OCI-LY1 (cell line): Measurements from ENCODE around the gene CYTL1.

Source experiments
- H2AFZ ChIP-seq: fragments of 200-600 bp; sonication (generic), shearing (Covaris generic); 2 replicates; pipeline ENCODE4 v1.6.0; 2014; ENCODE audit warnings: antibody characterized with exemption, mild to moderate bottlenecking, low read length
- H3F3A ChIP-seq: fragments of 200-600 bp; sonication (generic), shearing (Covaris generic); 2 replicates; pipeline ENCODE4 v1.6.0; 2014; ENCODE audit warnings: mild to moderate bottlenecking, antibody characterized with exemption, low read length, moderate library complexity; ENCODE audit not compliant: insufficient read depth
- H3K27ac ChIP-seq: fragments of 200-600 bp; sonication (generic); 2 replicates; pipeline ENCODE4 v1.5.1; 2014; ENCODE audit warnings: low read length, mixed run types, mild to moderate bottlenecking, low read depth; ENCODE audit not compliant: poor library complexity, severe bottlenecking
- H3K27me3 ChIP-seq: fragments of 200-600 bp; sonication (generic); 2 replicates; pipeline ENCODE4 v1.6.0; 2014; ENCODE audit warnings: antibody characterized with exemption, mild to moderate bottlenecking, low read length, moderate library complexity; ENCODE audit not compliant: insufficient read depth
- H3K36me3 ChIP-seq: fragments of 200-600 bp; sonication (generic); 2 replicates; pipeline ENCODE4 v1.6.1; 2014; ENCODE audit warnings: mild to moderate bottlenecking, antibody characterized with exemption, low read length, moderate library complexity, mixed read lengths; ENCODE audit not compliant: insufficient read depth
- H3K4me1 ChIP-seq: fragments of 200-600 bp; sonication (generic); 2 replicates; pipeline ENCODE4 v1.5.1; 2014; ENCODE audit warnings: mild to moderate bottlenecking, low read length, moderate library complexity; ENCODE audit not compliant: insufficient read depth, severe bottlenecking
- H3K4me2 ChIP-seq: fragments of 200-600 bp; sonication (generic), shearing (Covaris generic); 2 replicates; pipeline ENCODE4 v1.6.1; 2014; ENCODE audit warnings: low read length
- H3K4me3 ChIP-seq: fragments of 200-600 bp; sonication (generic); 2 replicates; pipeline ENCODE4 v1.5.1; 2014; ENCODE audit warnings: low read length, low read depth, mild to moderate bottlenecking, mixed read lengths; ENCODE audit not compliant: poor library complexity, severe bottlenecking
- H3K79me2 ChIP-seq: fragments of 200-600 bp; shearing (Covaris generic); 2 replicates; pipeline ENCODE4 v1.6.1; 2016; ENCODE audit warnings: mixed run types, low read length, mixed read lengths; ENCODE audit not compliant: insufficient read depth
- H3K9ac ChIP-seq: fragments of 200-600 bp; sonication (generic), shearing (Covaris generic); 2 replicates; pipeline ENCODE4 v1.6.1; 2014; ENCODE audit warnings: mild to moderate bottlenecking, low read length, mixed read lengths
- H3K9me2 ChIP-seq: fragments of 200-600 bp; sonication (generic), shearing (Covaris generic); 2 replicates; pipeline ENCODE4 v1.6.1; 2014; ENCODE audit warnings: low read depth, mild to moderate bottlenecking, low read length, mixed read lengths
- H3K9me3 ChIP-seq: fragments of 200-600 bp; shearing (Covaris generic); 2 replicates; pipeline ENCODE4 v1.6.1; 2014; ENCODE audit warnings: low read length, mixed read lengths
- H4K20me1 ChIP-seq: fragments of 200-600 bp; sonication (generic), shearing (Covaris generic); 2 replicates; pipeline ENCODE4 v1.6.0; 2016; ENCODE audit warnings: mild to moderate bottlenecking, low read length; ENCODE audit not compliant: insufficient read depth
- CTCF ChIP-seq: fragments of 200-600 bp; sonication (generic), shearing (Covaris generic); IDR thresholded peaks from 2 replicates; pipeline ENCODE4 v1.5.1; 2017; ENCODE audit warnings: mild to moderate bottlenecking, antibody characterized with exemption, low read length, moderate library complexity, mixed read lengths
- EZH2 ChIP-seq: fragments of 200-600 bp; sonication (generic), shearing (Covaris generic); IDR thresholded peaks from 2 replicates; pipeline ENCODE4 v1.8.0; 2017; ENCODE audit warnings: borderline replicate concordance, mixed run types, mild to moderate bottlenecking, antibody characterized with exemption, low read length, moderate library complexity, mixed read lengths

CYTL1 gene

GRCh38 chr4:4989083-4989622 is 30.1 kb downstream of the CYTL1 start:
- no peak overlapping the region for H2AFZ ChIP-seq
- TF ChIP-seq CTCF (no peak), EZH2 (no peak)

GRCh38 chr4:4987656-4988055 is 31.6 kb downstream of the CYTL1 start:
- Histone ChIP-seq H3K27ac (no peak overlapping the region), H4K20me1 (no peaks in the 10 kb centered on the region), H3K4me2 (no peak overlapping the region), H2AFZ (no peak overlapping the region), H3K79me2 (no peaks in the 10 kb centered on the region), H3K4me3 (no peak overlapping the region), H3K9me3 (no peaks in the 10 kb centered on the region), H3K4me1 (no peaks in the 10 kb centered on the region), H3K9me2 (no peaks in the 10 kb centered on the region), H3K27me3 (no peaks in the 10 kb centered on the region), H3K9ac (no peak overlapping the region), H3K36me3 (no peaks in the 10 kb centered on the region), H3F3A (no peaks in the 10 kb centered on the region)
- TF ChIP-seq CTCF (no peak), EZH2 (no peak)

More at GRCh38 chr4:4989083-4989622, 30.1 kb downstream of the CYTL1 start:
- no peak overlapping the region for H3K4me2 ChIP-seq
- H3K9me2 ChIP-seq: no peaks in the 10 kb centered on the region
- no peaks in the 10 kb centered on the region for H3K4me1 ChIP-seq
- no peaks in the 10 kb centered on the region for H3F3A ChIP-seq
- H3K9me3 ChIP-seq: no peaks in the 10 kb centered on the region
- H3K36me3 ChIP-seq: no peaks in the 10 kb centered on the region
- H3K27me3 ChIP-seq: no peaks in the 10 kb centered on the region
- no peak overlapping the region for H3K4me3 ChIP-seq
- no peaks in the 10 kb centered on the region for H3K79me2 ChIP-seq
- no peak overlapping the region for H3K27ac ChIP-seq
- no peak overlapping the region for H3K9ac ChIP-seq
- H4K20me1 ChIP-seq: no peaks in the 10 kb centered on the region

GRCh38 chr4:4986841-4987240 is 32.4 kb downstream of the CYTL1 start:
- Histone ChIP-seq H4K20me1 (no peaks in the 10 kb centered on the region), H3K4me3 (no peak overlapping the region), H3K79me2 (no peaks in the 10 kb centered on the region), H3K9me3 (no peaks in the 10 kb centered on the region), H3K27ac (no peak overlapping the region), H3K27me3 (no peaks in the 10 kb centered on the region), H3K9me2 (no peaks in the 10 kb centered on the region), H3F3A (no peaks in the 10 kb centered on the region), H2AFZ (no peak overlapping the region), H3K4me2 (no peak overlapping the region), H3K36me3 (no peaks in the 10 kb centered on the region), H3K9ac (no peak overlapping the region), H3K4me1 (no peaks in the 10 kb centered on the region)
- TF ChIP-seq EZH2 (no peak), CTCF (no peak)
